Stimulated activated naive CD8-positive, alpha-beta T cell treated with anti-CD3 and anti-CD28 coated beads, Interleukin-15, Interleukin-2, amounts not matched to agents 100 U/mL and 50 U/mL, for 24 hours (primary cell): Measurements from ENCODE around the gene CHMP2A.

Experiments used
- ATAC-seq: fragments of 150-1000 bp; cut with Tn5 transposase; one replicate; pipeline ENCODE4 v1.10.0; 2021
- DNase-seq: peaks from one replicate; pipeline ENCODE4 v3.0.0; 2021

The CHMP2A gene

DNA sequence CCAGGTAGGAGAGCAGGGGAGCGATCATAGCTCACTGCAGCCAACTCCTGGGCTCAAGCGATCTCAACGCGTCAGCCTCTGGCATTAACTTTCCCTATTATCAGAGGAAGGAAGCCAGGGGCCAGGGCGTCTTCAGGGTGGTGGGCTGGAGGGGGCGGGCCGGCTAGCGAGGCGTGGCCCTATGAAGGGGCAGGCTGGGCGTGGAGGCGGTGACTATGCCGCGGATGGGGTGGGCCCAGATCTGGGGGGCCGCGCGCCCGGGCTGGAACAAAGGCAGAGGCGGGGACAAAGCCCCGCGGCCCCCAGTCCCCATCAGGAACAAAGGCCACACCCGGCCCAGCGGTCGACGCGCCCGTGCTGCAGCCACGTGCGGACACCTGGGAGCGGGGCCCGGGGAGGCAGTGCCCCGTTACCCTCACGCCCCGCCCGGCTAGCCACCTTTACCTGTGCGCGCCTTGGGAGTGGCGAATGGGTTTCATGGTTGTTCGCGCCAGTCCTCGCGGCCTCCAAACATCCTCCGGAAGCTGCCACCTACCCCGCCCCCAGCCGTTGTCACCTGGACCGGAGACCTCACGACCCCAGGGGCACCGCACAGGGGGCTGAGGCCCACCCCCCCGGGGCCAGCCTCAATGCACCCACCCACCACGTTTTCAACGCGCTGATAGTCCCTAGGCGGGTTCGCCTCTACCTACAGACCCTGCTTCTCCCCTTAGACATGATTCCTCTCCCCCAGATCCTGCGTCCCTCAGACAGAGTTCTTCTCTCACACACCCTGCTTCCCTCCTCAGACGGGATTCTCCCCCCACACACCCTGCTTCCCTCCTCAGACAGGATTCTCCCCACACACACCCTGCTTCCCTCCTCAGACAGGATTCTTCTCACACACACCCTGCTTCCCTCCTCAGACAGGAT lies 16.4 kb downstream of the CHMP2A start:
- ATAC-seq (peak; percentile 94), DNase-seq (peak; percentile 64)

DNA sequence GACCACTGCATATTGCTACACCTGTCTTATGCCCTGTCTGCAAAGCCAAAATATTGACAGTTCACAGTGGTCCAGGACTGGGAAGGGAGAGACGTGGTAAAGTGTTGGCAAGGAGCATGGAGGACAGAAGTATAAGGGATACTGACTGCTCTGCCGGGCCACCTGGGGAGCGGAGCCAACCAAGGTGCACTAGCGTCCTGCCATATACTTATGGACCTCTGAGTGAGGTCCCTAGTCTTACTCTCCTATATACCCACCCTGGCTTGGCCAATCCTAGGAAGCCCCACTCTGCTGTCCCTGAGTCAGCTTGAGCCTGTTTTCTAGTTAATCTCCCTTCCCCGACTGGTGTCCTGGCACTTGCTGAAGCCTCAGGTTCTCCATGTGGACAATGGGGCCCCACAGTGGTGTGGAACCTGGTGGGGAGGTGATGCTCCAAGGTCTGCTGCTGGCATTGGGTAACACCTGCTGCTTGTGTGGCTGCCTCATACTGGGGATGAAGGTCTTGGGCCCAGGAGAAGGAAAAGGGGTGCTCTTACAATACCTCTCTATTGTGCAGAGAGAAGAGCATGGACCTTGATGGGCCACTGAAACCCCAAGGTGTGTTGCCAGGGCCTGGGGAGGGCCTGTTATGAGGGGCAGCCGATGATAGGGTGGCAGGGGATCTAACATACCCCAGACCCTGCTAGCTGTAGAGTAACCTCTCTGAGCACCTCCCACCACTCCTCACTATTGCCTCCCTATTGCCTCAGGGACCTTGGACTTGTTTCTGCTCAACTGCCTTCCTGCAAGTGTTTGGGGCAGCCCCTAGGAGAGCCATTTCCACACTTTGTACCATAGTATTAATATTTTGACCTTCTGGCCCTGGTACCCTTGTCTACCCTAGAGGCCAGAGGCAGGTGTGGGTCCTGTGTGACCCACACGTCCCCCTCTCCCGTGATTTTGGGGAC lies 17.8 kb downstream of the CHMP2A start:
- ATAC-seq (no peak), DNase-seq (no peak)

DNA sequence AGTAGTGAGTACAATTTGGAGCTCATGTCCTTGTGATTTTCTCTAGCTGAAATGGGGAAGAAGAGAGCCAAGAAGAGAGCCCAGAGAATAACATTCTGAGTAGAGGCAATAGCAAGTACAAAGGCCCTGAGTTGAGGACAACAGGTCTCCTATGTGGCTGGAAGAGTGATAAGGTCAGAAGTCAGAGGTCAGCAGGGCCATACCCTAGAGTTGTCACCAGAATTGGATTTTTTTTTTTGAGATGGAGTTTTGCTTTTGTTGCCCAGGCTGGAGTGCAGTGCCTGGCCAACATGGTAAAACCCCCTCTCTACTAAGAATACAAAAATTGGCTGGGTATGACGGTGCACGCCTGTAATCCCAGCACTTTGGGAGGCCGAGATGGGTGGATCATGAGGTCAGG lies 19.0 kb downstream of the CHMP2A start:
- ATAC-seq (no peak), DNase-seq (no peak)

DNA sequence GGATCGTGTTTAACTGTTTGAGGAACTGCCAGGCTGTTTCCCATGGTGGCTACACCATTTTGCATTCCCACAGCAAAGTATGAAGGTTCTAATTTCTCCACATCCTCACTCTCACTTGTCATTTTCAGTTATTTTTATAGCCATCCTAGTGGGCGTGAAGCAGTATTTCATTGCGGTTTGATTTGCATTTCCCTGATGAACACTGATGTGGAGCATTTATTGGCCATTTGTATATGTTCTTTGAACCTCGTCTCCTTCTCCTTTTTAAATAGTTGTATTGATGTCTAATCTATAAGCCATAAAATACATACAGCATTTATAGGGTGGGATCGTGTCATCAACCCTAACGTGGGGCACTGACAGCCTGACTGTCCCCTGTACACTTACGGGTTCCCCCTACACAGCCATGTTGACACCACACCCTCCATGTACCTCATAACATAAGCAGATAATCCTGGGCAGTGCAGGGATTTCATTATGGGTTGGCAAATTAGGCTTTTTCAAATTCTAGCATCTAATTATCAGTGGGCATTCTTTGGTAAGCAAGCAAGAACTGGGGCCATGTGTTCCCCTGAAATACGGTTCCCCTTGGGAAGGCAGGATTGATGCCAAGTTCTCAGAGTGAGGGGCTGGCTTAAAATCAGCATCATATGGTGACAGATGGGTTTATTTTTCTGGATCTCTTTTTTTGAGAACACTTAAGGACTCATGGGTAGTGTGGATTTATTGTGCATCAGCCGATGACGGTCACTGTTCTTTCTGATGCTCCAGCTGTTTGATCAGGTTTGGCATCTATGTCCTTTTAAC lies 23.7 kb downstream of the CHMP2A start:
- DNase-seq (no peak), ATAC-seq (no peak)

DNA sequence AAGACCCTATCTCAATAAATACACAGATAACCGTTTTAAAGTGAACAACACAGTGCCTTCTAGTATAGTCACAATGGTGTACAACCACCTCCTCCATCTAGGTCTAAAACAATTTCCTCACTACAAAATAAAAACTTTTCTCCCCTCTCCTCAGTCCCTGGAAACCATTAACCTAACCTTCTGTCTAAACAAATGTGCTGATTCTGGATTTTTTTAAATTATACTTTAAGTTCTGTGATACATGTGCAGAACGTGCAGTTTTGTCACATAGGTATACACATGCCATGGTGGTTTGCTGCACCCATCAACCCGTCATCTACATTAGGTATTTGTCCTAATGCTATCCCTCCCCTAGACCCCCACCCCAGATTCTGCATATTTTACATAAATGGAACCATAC lies 25.5 kb downstream of the CHMP2A start:
- ATAC-seq (no peak), DNase-seq (no peak)

DNA sequence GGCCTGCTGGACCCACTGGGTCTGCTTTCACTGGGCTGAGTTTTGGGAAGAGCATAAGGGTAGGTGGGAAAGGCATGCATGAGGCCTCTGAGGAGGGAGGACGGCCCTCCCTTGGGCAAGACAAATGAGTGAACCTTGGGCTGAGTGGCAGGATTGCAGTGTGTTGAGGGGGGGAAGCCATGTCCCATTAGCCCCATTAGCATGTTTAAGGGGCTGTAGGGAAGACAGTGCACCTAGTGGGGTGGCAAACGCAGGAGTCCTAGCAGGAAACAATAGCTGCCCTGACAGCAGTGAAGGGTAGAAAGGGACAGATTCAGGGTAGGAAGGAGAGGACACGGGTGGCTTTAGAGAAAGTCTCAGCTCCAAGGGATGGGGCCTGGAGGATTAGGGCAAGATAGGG lies 32.2 kb downstream of the CHMP2A start:
- no peak for DNase-seq
- ATAC-seq = no peak

DNA sequence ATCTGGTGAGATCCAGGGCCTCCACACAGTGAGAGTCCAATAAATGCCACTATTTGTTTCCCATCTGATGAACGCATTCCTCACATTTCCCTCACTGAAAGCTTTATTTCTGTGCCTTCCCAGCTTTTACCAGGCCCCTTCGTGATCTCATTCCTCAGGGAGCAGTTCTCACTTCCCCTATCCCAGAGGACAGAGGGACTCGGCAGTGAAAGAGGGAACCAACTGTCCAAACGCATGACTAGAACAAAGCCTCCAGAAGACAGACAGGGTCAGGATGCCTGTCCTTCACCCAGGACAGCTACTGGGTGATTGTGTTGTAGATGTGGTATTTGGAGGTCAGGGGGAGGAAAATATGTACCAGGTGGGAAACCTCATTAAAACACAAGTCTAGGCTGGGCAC lies 33.3 kb downstream of the CHMP2A start:
- ATAC-seq = no peak
- no peak for DNase-seq

DNA sequence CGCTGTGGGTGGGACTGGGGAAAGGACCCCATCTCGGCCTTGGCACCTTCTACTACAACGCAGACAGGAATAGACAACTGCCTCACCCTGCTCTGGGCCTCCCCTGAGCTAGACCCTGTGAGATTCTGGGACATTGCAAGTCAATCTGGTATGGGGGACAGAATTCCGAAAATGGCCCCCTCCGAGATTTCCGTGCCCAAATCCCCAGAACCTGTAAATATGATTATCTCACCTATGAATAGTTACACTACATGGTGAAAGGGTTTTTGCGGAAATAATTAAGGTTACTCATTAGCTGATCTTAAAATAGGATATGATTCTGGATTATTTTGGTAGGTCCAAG lies 34.7 kb downstream of the CHMP2A start:
- DNase-seq (no peak), ATAC-seq (no peak)

DNA sequence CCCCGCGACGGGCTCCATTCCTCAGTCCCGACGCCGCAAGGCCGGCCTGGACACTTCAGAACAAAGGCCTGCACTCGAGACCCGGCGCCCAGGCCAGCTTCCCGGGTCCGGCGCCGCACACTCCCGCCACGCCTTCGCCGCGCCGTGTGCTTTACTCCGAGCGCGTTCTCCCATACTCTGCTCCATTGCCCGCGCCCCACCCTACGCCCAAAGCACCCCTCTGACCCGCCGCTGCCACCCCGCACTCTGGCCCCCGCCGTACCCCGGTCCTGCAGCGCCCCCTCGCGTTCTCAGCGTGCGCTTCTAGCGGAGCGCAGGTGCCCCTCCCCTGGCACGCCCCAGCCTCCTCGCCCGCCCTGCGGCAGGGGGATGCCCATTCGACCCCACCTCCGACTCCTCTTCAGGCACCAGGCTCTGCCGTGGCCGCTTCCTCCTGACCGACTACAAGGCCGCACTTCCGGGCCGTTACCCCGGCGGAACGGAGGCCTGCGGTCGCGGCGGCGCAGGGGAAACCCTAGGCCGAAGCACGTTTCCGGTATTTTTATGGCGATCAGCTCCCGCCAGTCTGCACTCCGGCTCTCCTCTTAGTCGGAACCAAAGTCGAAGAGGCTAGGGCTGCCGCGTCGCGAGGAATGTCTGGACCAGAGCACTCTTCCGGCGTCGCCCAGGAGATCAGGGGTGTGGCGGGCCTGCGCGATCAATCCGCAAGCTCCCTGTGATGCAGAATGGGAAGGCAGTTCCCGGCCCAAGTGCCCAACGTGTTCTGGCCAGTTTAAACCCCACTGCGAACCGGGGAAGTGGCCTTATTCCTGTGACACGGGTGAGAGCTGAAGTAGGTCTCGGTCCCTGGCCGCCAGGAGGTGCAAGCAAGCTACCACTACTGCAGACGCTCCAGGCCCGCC lies 35.3 kb downstream of the CHMP2A start, which contains the start of gene ZBTB45:
ZBTB45 (minus strand) TSS at position 456 of the 902 bp plus-strand sequence. CDS start 2,137 bp downstream, outside the sequence.
- ATAC-seq (peak; percentile 86), DNase-seq (peak; percentile 96)

DNA sequence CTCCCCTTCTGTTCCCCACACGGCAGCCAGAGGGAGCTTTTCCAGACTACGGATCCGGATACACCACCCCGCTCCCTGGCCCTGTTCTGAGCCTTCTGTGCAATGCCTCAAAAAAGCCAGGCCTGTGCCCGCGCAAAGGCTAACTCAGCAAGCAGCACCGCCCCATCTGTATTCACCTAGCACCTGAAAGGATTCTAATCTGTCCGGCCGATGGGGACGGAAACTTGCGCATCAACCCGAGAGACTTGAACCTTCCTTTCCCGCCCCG lies 35.9 kb downstream of the CHMP2A start:
- DNase-seq (peak; percentile 64), ATAC-seq (peak; percentile 1)

DNA sequence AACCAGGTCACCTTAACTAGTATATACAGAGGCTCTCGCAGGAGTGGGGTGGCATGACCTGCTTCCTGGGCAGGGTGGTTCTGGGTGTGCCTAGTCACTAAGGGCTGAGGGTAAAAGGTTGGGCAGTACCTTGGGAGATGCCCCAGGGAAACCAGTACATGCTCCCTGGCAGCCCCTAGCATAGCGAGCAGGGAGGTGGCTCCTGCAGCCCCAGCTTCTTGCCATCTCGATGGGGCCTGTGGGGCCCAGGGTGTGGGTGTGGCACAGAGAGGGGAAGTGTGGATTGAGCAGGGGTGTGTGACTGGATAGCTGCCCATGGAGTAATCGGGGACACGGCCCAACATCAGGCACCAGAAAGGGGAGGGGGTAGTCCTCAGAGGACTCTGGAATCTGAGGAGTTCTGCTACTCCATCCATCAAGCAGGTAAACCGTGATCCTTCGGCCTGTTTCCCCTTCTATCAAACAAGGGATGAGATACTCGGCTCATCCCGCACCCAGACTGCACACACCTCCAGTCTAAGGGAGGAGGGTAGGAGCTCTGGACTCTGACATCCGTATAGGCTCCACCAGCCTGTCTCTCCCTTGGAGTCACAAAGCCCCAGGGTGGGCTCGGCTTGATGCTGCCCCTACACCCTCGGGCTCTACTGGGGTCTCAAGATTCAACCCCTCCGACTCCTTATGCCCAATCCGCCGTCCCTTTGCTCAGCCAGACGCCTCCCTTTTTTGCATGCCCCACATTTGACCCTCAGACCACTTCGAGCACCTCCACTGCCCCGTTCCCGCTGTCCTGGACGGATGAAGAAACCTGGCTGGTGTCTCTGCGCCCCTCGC lies 36.4 kb downstream of the CHMP2A start:
- DNase-seq = no peak

DNA sequence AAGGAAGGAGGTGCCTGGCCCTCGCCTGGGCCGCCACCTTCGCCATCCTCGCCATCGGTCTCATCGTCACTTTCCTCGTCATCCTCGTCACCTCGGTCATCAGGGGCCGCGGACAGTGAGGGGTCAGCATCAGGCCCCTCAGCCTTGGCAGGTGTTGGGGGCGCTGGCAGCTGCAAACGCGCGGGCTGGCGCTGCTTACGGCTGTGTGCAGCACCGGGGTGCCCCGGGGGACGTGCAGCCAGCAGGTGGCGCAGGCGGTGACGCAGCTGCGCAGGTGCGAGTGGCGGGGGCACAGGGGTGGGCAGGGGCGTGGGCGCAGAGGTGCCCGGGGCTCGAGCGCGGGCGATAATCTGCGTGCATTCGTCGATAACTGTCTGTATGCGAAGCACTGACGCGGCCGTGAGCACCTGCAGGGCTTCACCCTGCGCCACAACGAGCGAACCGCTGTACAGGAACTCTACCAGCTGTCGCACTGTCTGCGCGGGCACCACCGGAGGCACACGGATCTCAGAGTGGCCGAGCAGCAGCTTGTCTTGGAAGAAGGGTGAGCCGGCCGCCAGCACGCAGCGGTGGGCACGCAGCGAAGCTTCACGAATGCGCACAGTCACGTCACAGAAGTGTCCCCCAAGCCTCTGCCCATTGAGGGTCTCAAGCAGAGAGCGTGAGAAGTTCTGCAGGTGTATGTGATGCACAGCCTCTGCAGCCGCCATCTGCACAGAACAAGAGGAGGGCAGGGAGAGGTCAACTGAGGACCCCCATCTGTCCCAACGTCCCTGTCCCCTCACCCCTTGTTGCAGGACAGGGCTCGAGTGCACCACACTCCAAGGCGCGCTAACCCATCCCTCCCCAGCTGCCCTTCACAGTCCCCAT lies 37.7 kb downstream of the CHMP2A start:
- DNase-seq (no peak), ATAC-seq (no peak)

More for the DNA sequence above, 36.4 kb downstream of the CHMP2A start:
- ATAC-seq = no peak

DNA sequence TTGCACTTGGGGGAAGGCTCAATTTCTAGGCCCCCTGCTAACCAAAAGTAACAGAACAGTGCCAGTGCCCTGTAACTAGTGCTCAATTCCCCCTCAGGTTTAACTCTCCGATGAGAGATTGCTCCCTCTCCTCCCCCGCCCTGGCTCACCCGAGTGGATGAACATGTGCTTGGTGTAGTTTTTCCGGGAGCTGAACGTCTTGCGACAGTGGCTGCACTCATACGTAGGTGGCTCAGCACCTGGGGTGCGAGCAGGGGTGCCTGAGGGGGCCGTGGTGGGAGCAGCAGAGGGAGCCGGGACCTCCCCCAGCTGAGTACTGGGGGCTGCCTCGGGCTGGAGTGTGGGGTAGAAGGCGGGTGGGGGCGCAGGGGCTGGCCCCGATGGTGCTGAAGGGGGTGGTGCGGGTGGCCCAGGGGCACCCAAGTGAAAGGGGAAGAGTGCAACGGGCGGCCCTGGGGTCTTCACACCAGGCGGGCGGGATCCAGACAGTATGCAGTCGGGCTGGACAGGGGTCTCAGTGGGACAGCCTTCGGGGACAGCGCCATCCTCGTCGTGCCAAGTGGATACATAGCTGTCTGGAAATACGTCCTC lies 38.6 kb downstream of the CHMP2A start:
- ATAC-seq = no peak

DNA sequence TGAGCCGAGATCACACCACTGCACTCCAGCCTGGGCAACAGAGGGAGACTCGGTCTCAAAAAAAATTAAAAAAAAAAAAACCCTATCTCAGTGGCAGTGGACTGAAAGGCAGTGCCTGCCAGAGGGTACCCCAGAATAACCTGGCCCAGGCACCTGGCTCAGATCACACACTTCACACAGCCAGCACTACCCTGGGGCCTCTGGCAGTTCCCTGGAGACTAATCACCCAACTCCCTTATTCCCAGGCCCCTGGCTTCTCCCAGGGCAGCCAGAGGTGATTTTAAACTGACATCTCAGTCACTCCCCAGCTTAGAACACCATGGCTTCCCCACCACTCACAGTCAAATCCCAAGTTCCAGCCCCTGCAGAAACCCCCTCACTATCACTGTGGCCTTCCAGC lies 39.6 kb downstream of the CHMP2A start:
- ATAC-seq = no peak

More for the DNA sequence above, 38.6 kb downstream of the CHMP2A start:
- no peak for DNase-seq

DNA sequence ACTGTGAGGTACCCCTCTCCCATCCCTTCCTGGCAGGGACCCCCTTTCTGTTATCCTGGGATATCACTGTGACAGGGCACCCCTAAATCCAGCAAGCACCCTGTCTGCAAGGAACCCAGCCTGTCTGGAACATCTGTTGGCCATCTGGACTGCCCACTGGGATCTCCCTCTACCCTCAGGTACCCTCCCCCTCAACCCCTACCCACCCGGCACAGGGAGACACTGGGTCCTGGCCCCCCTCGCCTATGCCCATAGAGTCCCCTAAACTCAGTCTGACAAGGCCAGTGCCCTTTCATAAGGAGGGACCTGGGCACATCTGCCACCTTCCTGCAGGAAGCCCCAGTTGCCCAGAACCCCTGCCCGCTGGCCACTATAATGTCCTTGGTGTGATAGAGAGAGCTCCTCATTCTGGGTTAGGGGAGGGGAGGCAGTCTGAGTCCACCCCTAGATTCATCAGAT lies 40.3 kb downstream of the CHMP2A start:
- ATAC-seq = no peak
- DNase-seq = no peak

More for the DNA sequence above, 39.6 kb downstream of the CHMP2A start:
- no peak for DNase-seq

DNA sequence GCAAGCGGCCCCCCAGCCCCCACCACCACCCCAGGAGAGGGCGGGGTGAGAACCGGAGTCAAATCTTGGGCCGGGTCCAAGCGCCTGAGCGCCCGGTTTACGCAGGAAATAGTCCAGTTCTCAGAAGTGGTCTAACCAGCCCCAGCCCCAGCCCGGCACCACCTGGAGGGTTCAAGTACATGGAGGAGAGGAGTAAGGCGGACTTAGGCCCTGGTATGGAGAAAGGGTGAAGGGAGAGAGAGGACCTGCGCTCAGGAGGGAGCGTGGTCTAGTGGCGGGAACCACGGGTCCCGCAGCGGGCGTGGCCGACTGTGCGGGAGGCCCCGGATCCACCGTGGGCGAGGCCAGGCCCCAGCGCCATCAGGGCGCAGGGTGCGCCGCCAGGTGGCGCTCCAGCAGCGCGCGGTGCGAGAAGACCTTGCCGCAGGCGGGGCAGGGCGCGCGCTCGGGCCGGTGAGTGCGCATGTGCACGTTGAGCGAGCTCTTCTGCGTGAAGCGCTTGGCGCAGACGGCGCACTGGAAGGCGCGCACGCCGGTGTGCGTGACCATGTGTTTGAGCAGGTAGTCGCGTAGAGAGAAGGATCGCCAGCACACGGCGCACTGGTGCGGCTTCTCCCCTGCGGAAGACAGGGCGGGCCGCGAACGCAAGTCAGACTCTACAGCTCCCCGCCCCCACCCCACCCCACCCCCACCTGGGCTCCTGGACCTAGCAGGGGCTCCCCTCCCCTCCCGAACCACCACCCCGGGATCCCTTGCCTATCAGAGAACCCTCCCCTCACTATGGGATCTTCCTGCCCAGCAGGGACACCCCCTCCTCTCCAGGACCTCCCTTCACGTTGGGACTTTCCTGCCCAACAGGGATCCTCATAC lies 41.0 kb downstream of the CHMP2A start:
- ATAC-seq (peak; percentile 88), DNase-seq (peak; percentile 98)

DNA sequence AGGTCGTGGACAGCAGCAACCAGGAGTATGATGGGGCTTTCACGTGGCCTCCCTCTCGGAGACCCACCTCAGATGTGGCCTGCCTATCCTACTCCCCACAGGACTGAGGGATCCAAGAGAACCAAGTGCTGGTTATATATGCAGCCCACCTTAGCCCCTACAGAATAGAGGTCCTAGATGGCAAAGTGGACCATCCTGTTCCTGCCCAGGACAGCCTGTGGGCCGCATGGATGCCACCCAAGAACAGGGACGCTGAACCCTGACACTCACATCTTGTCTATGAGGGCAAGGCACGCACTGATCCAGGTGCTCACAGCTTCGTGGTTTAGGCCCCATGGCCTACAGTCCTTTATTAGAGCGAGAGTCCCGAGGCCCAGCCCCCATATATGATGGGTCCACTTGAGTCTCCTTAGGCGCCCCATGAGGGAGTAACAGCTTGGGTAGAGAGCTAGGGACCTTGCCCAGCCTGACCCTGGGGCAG lies 41.7 kb downstream of the CHMP2A start:
- DNase-seq = no peak
- no peak for ATAC-seq
